ENCODE results near the gene IER5. TPM values are rescaled to one million over a fixed set of nuclear protein-coding genes. Genes with fewer than 3 reads are reported as not detected.

Gene IER5
- total and polyA plus RNA-seq, 2 donors (not counting 1 experiment from before 2014, with no cell fraction given), result 98.1 to 166 TPM

- Histone ChIP-seq H3K4me2 (replicated peaks; ENCODE audit: low read depth, low read length, poor library complexity, severe bottlenecking) (peak overlapping the region; percentile 71), H4K20me1 (ENCODE audit: control insufficient read depth, insufficient read depth, low read length, poor library complexity, severe bottlenecking) (no peaks in the 10 kb centered on the region), H3K36me3 (replicated peaks in 1 of 2; ENCODE audit: control extremely low read depth in 1 of 2, control insufficient read depth in 1 of 2, extremely low read depth in 1 of 2, insufficient read depth in 2 of 2, low read length in 1 of 2) (no peaks in the 10 kb centered on the region), H3K79me2 (ENCODE audit: control insufficient read depth, insufficient read depth, low read length) (peaks cover 9% of the 10 kb centered on the region), H3K9me3 (ENCODE audit: control extremely low read depth in 1 of 3, control insufficient read depth in 2 of 3, insufficient read depth in 1 of 3, low read length in 2 of 3) (peaks cover 0 to 7% (median 0%) of the 10 kb centered on the region in 3 donors), H3K9ac (ENCODE audit: low read length) (peak overlapping the region; percentile 40), H3K27ac (ENCODE audit: low read length in 2 of 2) (peak overlapping the region; percentile 91 to 92), H3K4me3 (ENCODE audit: control extremely low read depth in 1 of 5, extremely low read depth in 1 of 5, insufficient read depth in 1 of 5, low read depth in 2 of 5, low read length in 4 of 5) (peak overlapping the region in 1 of 5 experiments; percentile 42), H3K27me3 (replicated peaks in 1 of 4; ENCODE audit: control extremely low read depth in 1 of 4, control insufficient read depth in 3 of 4, insufficient read depth in 4 of 4, low read length in 3 of 4) (no peaks in the 10 kb centered on the region), H3K4me1 (ENCODE audit: control insufficient read depth in 2 of 2, insufficient read depth in 2 of 2, low read length in 2 of 2) (peaks cover 77 to 85% of the 10 kb centered on the region in 2 donors), H2AFZ (ENCODE audit: insufficient read depth, low read depth, low read length, poor library complexity, severe bottlenecking) (no peak overlapping the region)
- ChIA-PET CTCF (interaction anchor here (0.9 to 20.8 kb wide), 14 partner anchors 9 to 102 kb away, joined by 3 to 672 read pairs (median 5); partner anchors contain the start of genes IER5 and MR1), POLR2A (interaction anchor here (1.4 to 7.2 kb wide), 3 partner anchors 31 to 634 kb away, joined by 3 to 109 read pairs (median 40); partner anchors contain the start of gene IER5)
- intact Hi-C loops (cut with micrococcal nuclease), result no loop called here
- no peaks in the 10 kb centered on the region for H3K27me3 Mint-ChIP-seq
- TF ChIP-seq EZH2 (IDR thresholded peaks at IDR 0.05; ENCODE audit: borderline replicate concordance, insufficient read depth, low read depth, low read length, poor library complexity, severe bottlenecking), result no peak
- peak; percentile 24 for TF ChIP-seq CTCF (IDR thresholded peaks at IDR 0.05)
- WGBS (ENCODE audit: insufficient coverage), result 74% methylated on average over 2 of the region's 2 CpGs
- H3K4me3 Mint-ChIP-seq, result peak overlapping the region; percentile 86
- ATAC-seq (ENCODE audit: low read depth) (no peak), DNase-seq (peak; percentile 43)
- H3K9me3 Mint-ChIP-seq (ENCODE audit: insufficient read depth), result no peaks in the 10 kb centered on the region
- H3K27ac Mint-ChIP-seq, result peak overlapping the region; percentile 99
- peaks cover 95% of the 10 kb centered on the region for H3K4me1 Mint-ChIP-seq
Measured at GRCh38 chr1:181135437-181135731, 46.9 kb downstream of the IER5 start.
